Stimulated activated naive CD4-positive, alpha-beta T cell treated with Interleukin-2 at 50 U/mL for 16 hours (primary cell): ENCODE measurements around the gene ZNF701.
A peak's percentile ranks its signal among the peaks of the same experiment; 100 is the strongest.
"Not testable (repeated sequence)": the region's sequence is repeated elsewhere in the genome, so short reads cannot be mapped to it uniquely, and the experiment has no call there.

Source experiments
- DNase-seq: peaks from one replicate; lab custom pipeline; 2025; lab: John Stamatoyannopoulos, UW

Gene ZNF701

GRCh38 chr19:52570000-52570861 lies at the start of gene ZNF701:
ZNF701 (plus strand) TSS chr19:52570287; CDS start chr19:52574148, 3,861 bp downstream.
- peak; percentile 88 for DNase-seq

DNA sequence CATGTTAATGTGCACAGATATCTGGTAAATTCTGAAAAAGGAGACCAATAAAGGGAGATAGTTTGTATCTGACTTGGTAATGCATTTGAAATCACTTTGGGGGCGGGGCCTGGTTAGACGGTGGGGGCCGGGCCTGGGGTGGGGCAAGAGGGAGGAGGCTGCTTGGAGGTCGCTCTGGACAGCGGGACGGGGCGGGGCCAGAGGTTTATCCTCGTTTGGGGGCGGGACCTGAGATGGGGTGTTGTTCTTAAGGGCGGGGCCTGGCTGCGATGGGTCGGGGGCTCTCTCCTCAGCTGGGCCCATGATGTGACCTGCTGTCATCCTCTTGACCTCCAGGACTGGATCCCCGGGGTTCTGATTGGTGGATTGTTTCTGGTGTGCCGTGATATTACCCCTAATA lies 47.5 kb upstream of the ZNF701 start:
- DNase-seq: no peak

DNA sequence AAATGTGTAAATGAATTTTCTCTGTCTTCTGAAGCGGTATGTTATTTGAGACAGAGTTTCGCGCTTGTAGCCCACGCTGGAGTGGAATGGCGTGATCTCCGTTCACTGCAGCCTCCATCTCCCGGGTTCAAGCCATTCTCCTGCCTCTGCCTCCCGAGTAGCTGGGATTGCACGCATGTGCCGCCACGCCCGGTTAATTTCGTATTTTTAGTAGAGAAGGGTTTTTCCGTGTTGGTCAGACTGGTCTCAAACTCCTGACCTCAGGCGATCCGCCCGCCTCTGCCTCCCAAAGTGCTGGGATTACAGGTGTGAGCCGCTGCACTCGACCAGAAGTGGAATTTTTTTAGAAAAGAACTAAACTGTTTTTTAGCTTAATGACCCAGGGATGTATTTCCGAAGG lies 46.0 kb upstream of the ZNF701 start:
- DNase-seq: no peak

GRCh38 chr19:52527134-52527955 lies 42.7 kb upstream of the ZNF701 start, which contains the start of gene ZNF808:
ZNF808 (plus strand) TSS chr19:52527668; CDS start chr19:52543285, 15,617 bp downstream.
- peak; percentile 98 for DNase-seq

GRCh38 chr19:52527956-52528351 lies 42.1 kb upstream of the ZNF701 start:
- DNase-seq: no peak

GRCh38 chr19:52532480-52532879 lies 37.6 kb upstream of the ZNF701 start:
- DNase-seq: no peak

GRCh38 chr19:52533901-52534300 lies 36.2 kb upstream of the ZNF701 start:
- no peak for DNase-seq

GRCh38 chr19:52535385-52535770 lies 34.7 kb upstream of the ZNF701 start:
- DNase-seq: not testable (repeated sequence)

DNA sequence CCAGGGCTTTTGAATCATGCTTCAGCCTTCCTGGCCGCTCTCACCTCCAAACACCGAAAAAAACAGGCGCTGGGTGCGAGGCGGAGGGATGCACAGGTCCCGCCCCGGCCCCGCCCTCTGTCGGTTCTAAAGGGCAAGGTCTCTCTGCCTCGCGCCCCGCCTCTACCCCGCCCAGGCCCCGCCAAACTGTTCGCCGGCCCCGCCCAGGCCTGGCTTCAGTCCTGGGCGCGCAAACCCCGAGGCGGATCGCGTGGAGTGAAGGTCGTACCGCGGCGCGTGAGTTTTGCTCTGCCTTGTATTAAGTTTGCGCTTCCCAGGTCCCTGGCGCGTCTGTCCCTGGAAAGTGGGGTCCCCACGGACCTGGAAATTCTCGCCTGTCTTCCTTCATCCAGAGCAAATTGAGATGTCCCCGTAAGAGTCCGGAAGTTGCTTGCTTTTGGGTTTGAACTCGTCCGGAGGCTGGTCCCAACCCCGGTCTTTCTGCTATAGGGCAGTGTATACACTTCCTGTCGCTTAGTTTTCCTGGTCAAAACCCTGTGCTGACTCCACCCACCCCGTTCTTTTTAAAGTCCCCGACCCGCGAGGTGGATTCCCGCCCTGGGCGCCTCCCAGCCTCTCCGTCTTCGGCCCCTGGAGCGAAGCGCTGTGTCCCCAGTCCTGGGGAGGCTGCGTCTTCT lies 34.2 kb upstream of the ZNF701 start:
- peak; percentile 89 for DNase-seq

GRCh38 chr19:52536448-52536800 lies 33.7 kb upstream of the ZNF701 start:
- DNase-seq: peak; percentile 43

DNA sequence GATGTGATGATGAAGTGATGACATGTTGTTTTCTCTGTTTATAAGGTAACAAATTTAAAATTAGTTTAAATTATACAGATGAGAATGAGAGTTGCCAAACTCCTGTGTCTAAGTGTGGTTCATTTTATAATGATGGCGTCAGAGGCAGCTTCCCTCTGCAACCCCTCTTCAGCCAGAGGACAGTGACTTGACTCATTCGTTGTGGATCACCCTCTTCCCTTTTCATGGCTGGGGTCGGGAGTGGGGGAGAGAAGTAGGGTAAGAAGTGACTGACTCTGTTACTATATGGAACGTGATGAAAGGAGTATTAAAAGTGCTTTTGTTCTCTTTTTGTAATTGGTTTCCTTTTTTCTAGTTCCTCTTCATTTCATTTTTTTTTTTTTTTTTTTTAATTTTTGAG lies 31.3 kb upstream of the ZNF701 start:
- DNase-seq: not testable (repeated sequence)

DNA sequence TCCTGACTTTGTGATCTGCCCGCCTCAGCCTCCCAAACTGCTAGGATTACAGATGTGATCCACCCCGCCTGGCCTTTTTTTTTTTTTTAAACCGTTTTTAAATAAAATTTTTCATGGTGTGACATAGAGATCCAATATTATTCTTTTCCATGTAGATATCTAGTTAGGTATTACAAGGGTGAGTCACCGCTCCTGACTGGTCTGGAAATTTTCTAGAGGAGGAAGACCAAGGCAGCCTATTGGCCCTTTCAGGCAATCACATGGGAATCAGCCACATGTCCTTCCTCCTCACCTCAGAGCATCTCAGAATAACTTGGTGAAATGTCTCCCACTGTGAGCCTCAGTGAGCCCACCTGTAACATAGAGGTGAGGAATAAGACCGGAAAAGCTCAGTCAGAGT lies 28.9 kb upstream of the ZNF701 start:
- DNase-seq: not testable (repeated sequence)

DNA sequence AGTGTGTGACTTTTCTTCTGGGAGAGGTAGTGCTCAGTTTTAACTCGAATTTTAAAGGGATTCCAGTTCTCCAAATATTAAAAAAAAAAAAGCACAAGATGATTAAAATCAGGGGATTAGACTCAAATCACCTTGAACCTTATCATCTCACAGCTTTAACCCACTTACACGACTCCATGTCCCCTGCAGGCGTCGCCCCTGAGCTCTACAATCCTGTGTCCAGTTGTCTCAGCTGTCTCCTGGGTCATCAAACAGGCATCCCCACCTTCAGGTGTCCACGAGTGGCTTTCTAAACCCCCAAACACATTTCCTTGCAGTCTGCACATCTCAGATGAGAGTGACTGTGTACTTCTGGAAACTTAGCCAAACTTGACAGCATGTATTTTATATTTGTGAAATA lies 28.5 kb upstream of the ZNF701 start:
- no peak for DNase-seq

DNA sequence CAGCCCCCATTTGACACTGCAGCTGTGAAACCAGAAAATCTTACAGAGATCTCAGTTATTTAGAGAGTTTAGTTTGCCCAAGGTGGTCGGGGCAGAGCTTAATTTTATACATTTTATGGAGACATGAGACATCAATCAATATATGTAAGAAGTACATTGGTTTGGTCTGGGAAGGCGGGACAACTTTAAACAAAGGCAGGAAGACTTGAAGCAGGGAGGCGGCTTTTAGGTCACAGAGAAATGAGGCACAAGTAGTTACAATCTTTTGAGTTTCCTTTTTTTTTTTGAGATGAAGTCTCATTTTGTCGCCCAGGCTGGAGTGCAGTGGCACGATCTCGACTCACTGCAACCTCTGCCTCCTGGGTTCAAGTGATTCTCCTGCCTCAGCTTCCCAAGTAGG lies 27.5 kb upstream of the ZNF701 start:
- not testable (repeated sequence) for DNase-seq

DNA sequence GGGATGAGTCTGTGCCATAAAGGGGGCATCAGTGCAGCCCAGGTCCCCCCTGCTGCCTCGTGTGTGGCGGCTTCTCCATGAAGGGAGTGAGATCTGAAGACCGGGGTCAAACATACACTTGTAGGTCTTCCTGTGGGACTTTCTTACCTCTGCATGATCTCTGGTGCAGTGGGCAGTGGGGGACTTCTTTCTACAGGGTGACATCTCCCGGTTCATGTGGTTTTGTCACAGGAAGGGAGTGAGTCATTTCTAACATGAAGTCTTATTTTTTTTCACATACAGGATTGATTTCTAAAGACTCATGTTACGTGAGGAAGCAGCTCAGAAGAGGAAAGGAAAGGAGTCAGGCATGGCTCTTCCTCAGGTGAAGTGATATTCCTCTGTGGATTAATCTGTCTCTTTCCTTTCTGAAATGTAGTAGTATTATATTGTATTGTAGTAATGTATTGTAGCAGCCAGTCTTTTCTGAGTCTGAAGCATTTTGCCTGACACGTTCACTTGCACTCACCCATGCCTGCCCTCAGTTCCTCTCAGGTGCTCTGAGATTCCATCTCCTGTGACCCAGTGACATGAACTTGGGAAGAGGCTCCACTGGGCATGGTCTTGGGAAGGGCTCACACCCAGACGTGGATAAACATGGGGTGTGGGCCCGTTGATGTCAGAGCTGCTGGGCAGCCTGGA lies 27.0 kb upstream of the ZNF701 start:
- DNase-seq: no peak

- no peak for DNase-seq
Observed at GRCh38 chr19:52554216-52554971, 15.7 kb upstream of the ZNF701 start.

GRCh38 chr19:52557231-52557995 lies 12.7 kb upstream of the ZNF701 start:
- DNase-seq: no peak

GRCh38 chr19:52558732-52559445 lies 11.2 kb upstream of the ZNF701 start:
- not testable (repeated sequence) for DNase-seq

- DNase-seq: not testable (repeated sequence)
Observed at GRCh38 chr19:52561611-52562010, 8.5 kb upstream of the ZNF701 start.

- DNase-seq: no peak
Observed at GRCh38 chr19:52566121-52566520, 4.0 kb upstream of the ZNF701 start.
